HG02571 (cell line): Measurements from ENCODE around the gene INHBE.
"Not testable (repeated sequence)": the region's sequence is repeated elsewhere in the genome, so short reads cannot be mapped to it uniquely, and the experiment has no call there.

ENCODE experiments used
- ATAC-seq: cut with Tn5 transposase; IDR thresholded peaks from one replicate; pipeline ENCODE4 v1.9.1; 2021; ENCODE audit warnings: mild to moderate bottlenecking, moderate library complexity; ENCODE audit not compliant: unreplicated experiment

The INHBE gene

GRCh38 chr12:57439762-57440266, 15.3 kb upstream of the INHBE start:
- ATAC-seq: no peak

GRCh38 chr12:57441393-57441792, 13.7 kb upstream of the INHBE start:
- not testable (repeated sequence) for ATAC-seq

- ATAC-seq: no peak
Measured at GRCh38 chr12:57441846-57442427, 13.2 kb upstream of the INHBE start.

- ATAC-seq: not testable (repeated sequence)
Measured at GRCh38 chr12:57444337-57444736, 10.8 kb upstream of the INHBE start.

GRCh38 chr12:57444744-57445143, 10.4 kb upstream of the INHBE start:
- no peak for ATAC-seq

- ATAC-seq: no peak
Measured at GRCh38 chr12:57446292-57446960, 8.7 kb upstream of the INHBE start.

GRCh38 chr12:57448669-57449068, 6.4 kb upstream of the INHBE start:
- no peak for ATAC-seq

- ATAC-seq: no peak
Measured at GRCh38 chr12:57449375-57449774, 5.7 kb upstream of the INHBE start.

- ATAC-seq: no peak
Measured at GRCh38 chr12:57450057-57450456, 5.0 kb upstream of the INHBE start.

GRCh38 chr12:57451233-57451778, 3.8 kb upstream of the INHBE start:
- ATAC-seq: no peak

GRCh38 chr12:57452181-57452936, 2.7 kb upstream of the INHBE start:
- ATAC-seq: no peak

GRCh38 chr12:57452937-57453509, 2.1 kb upstream of the INHBE start:
- ATAC-seq: no peak

GRCh38 chr12:57454213-57454565, 918 bp upstream of the INHBE start:
- ATAC-seq: no peak

GRCh38 chr12:57455374-57456144, 452 bp downstream of the INHBE start:
- no peak for ATAC-seq

- ATAC-seq: no peak
Measured at GRCh38 chr12:57456145-57456700, 1.1 kb downstream of the INHBE start.

- ATAC-seq: no peak
Measured at GRCh38 chr12:57456737-57457490, 1.8 kb downstream of the INHBE start.

GRCh38 chr12:57458665-57459054, 3.6 kb downstream of the INHBE start:
- no peak for ATAC-seq

- peak; percentile 52 for ATAC-seq
Measured at GRCh38 chr12:57459055-57459749, 4.1 kb downstream of the INHBE start.
